ENCODE data around the gene KASH5. TPM values are rescaled to one million over a fixed set of nuclear protein-coding genes. Genes with fewer than 3 reads are reported as not detected.

Gene KASH5
- total and polyA plus RNA-seq, 2 of the 4 experiments (the other 2 are of a cell fraction) = not detected

DNA sequence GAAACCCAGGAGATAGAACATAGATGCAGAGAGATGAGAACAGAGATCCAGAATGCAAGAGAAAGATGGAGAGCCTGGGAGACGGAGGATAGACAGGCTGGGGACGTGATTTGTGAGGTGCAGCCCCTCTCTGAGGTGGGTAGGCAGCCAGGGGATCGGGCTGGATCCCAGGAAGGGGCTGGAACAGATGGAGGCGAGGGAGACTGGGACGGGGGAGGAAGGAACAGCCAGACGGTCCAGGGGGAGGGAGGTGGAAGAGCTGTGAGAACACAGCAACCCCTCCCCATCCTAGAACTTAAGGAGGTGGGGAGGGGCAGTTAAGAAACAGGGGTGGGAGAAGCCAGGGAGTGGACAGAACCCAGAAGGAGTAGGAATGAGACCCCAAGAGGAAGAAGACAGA lies 50.2 kb downstream of the KASH5 start:
- no TSS peak for BruUV-seq (replicated peaks)
- Histone ChIP-seq H2BK5ac (ENCODE audit: low read depth, low read length, poor library complexity, severe bottlenecking) (no peak overlapping the region), H4K91ac (ENCODE audit: insufficient read depth, low read depth, low read length) (no peak overlapping the region), H3K18ac (ENCODE audit: low read depth, low read length) (no peak overlapping the region), H2BK120ac (ENCODE audit: low read depth, low read length) (no peak overlapping the region), H3K14ac (replicated peaks; ENCODE audit: low read depth, low read length) (no peak overlapping the region), H3K4ac (ENCODE audit: low read depth, low read length) (no peak overlapping the region), H3K27me3 (ENCODE audit: control insufficient read depth, insufficient read depth, low read length) (peaks cover 89% of the 10 kb centered on the region), H3K9me1 (ENCODE audit: insufficient read depth, low read length) (no peaks in the 10 kb centered on the region), H3K4me3 (ENCODE audit: insufficient read depth, low read depth, low read length) (no peak overlapping the region), H4K20me1 (ENCODE audit: insufficient read depth, low read length) (peaks cover 3% of the 10 kb centered on the region; the same call in 1 of the 2 replicates), H3K23ac (ENCODE audit: low read depth, low read length) (no peak overlapping the region), H3K9me3 (ENCODE audit: control insufficient read depth, insufficient read depth, low read length) (peaks cover 5% of the 10 kb centered on the region), H3K4me1 (ENCODE audit: control insufficient read depth, insufficient read depth, low read length) (no peaks in the 10 kb centered on the region), H3K36me3 (ENCODE audit: control insufficient read depth, insufficient read depth, low read length) (no peaks in the 10 kb centered on the region), H2AK9ac (replicated peaks; ENCODE audit: low read depth, low read length, poor library complexity) (no peak overlapping the region), H3K4me2 (ENCODE audit: low read depth, low read length) (no peak overlapping the region), H3K27ac (ENCODE audit: insufficient read depth, low read length) (no peak overlapping the region), H2AFZ (replicated peaks; ENCODE audit: low read length, poor library complexity) (no peak overlapping the region), H3K79me1 (ENCODE audit: low read depth in 1 of 2, low read length in 2 of 2) (no peaks in the 10 kb centered on the region), H4K5ac (ENCODE audit: low read depth, low read length) (no peak overlapping the region), H2AK5ac (ENCODE audit: low read depth, low read length) (no peak overlapping the region), H4K8ac (ENCODE audit: low read depth in 2 of 2, low read length in 2 of 2) (no peak overlapping the region), H3K9ac (ENCODE audit: low read depth, low read length) (no peak overlapping the region), H3K56ac (ENCODE audit: extremely low read depth, insufficient read depth, low read length) (no peak overlapping the region), H2BK20ac (ENCODE audit: low read depth, low read length) (no peak overlapping the region), H2BK15ac (ENCODE audit: low read depth, low read length) (no peak overlapping the region)
- ChIA-PET CTCF (no interaction called here), POLR2A (ENCODE audit: unreplicated experiment) (no interaction called here)
- intact Hi-C loops (cut with micrococcal nuclease) (no loop called here), dilution Hi-C loops (cut with HindIII; ENCODE audit: low sequenced_read_pairs, unreplicated experiment) (no loop called here), in situ Hi-C loops (cut with MboI; ENCODE audit: low sequenced_read_pairs) (loop anchor here (10.0 kb wide), 1 partner anchor 173 kb away; no protein-coding TSS in a partner anchor)
- DNase-seq = no peak
- no peak for ATAC-seq (ENCODE audit: low read depth)
- 7% methylated on average over 2 of the region's 6 CpGs; no CpG with 5 or more reads in 1 of the 2 experiments for WGBS, 2 experiments (ENCODE audit: extremely low coverage in 2 of 2, insufficient read length in 1 of 2)
- no peak for TF ChIP-seq SMC3 (IDR thresholded peaks at IDR 0.05; ENCODE audit: low read depth, low read length)
- TF ChIP-seq RAD21 (IDR thresholded peaks at IDR 0.05; ENCODE audit: low read length) = no peak
- no peak for TF ChIP-seq NFE2L2 (IDR thresholded peaks at IDR 0.05; ENCODE audit: low read depth, low read length)
- no peak for TF ChIP-seq MAFK (IDR thresholded peaks at IDR 0.05; ENCODE audit: low read depth, low read length)
- TF ChIP-seq, protein P1, sequence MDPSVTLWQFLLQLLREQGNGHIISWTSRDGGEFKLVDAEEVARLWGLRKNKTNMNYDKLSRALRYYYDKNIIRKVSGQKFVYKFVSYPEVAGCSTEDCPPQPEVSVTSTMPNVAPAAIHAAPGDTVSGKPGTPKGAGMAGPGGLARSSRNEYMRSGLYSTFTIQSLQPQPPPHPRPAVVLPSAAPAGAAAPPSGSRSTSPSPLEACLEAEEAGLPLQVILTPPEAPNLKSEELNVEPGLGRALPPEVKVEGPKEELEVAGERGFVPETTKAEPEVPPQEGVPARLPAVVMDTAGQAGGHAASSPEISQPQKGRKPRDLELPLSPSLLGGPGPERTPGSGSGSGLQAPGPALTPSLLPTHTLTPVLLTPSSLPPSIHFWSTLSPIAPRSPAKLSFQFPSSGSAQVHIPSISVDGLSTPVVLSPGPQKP (IDR thresholded peaks at IDR 0.05; ENCODE audit: borderline replicate concordance, low read depth, low read length) = no peak
- no peak for TF ChIP-seq MAZ (IDR thresholded peaks at IDR 0.05; ENCODE audit: borderline replicate concordance, low read depth, low read length)
- no peak for TF ChIP-seq RFX5 (IDR thresholded peaks at IDR 0.05; ENCODE audit: low read depth, low read length)
- TF ChIP-seq MXI1 (IDR thresholded peaks at IDR 0.05; ENCODE audit: borderline replicate concordance, low read depth, low read length) = no peak
- TF ChIP-seq, protein P2, sequence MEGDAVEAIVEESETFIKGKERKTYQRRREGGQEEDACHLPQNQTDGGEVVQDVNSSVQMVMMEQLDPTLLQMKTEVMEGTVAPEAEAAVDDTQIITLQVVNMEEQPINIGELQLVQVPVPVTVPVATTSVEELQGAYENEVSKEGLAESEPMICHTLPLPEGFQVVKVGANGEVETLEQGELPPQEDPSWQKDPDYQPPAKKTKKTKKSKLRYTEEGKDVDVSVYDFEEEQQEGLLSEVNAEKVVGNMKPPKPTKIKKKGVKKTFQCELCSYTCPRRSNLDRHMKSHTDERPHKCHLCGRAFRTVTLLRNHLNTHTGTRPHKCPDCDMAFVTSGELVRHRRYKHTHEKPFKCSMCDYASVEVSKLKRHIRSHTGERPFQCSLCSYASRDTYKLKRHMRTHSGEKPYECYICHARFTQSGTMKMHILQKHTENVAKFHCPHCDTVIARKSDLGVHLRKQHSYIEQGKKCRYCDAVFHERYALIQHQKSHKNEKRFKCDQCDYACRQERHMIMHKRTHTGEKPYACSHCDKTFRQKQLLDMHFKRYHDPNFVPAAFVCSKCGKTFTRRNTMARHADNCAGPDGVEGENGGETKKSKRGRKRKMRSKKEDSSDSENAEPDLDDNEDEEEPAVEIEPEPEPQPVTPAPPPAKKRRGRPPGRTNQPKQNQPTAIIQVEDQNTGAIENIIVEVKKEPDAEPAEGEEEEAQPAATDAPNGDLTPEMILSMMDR (conservative IDR thresholded peaks at IDR 0.05; ENCODE audit: low read depth, low read length) = no peak
- TF ChIP-seq FOS (IDR thresholded peaks at IDR 0.05; ENCODE audit: low read depth, low read length) = no peak
- no peak for TF ChIP-seq BHLHE40 (IDR thresholded peaks at IDR 0.05; ENCODE audit: low read depth, low read length)

All from IMR-90 (cell line).